Stimulated activated CD8-positive, alpha-beta memory T cell treated with anti-CD3 and anti-CD28 coated beads, Interleukin-15, amount 100 ng/mL, for 4 hours (primary cell): ENCODE measurements around the gene EEF1E1.
"Not testable (repeated sequence)": the region's sequence is repeated elsewhere in the genome, so short reads cannot be mapped to it uniquely, and the experiment has no call there.

Source experiments
- DNase-seq, 2 donors: peaks; one replicate each; pipeline ENCODE4 v3.0.0-alpha.2; 2020; ENCODE audit warnings: low read depth in 2 of 2

EEF1E1 gene

DNA sequence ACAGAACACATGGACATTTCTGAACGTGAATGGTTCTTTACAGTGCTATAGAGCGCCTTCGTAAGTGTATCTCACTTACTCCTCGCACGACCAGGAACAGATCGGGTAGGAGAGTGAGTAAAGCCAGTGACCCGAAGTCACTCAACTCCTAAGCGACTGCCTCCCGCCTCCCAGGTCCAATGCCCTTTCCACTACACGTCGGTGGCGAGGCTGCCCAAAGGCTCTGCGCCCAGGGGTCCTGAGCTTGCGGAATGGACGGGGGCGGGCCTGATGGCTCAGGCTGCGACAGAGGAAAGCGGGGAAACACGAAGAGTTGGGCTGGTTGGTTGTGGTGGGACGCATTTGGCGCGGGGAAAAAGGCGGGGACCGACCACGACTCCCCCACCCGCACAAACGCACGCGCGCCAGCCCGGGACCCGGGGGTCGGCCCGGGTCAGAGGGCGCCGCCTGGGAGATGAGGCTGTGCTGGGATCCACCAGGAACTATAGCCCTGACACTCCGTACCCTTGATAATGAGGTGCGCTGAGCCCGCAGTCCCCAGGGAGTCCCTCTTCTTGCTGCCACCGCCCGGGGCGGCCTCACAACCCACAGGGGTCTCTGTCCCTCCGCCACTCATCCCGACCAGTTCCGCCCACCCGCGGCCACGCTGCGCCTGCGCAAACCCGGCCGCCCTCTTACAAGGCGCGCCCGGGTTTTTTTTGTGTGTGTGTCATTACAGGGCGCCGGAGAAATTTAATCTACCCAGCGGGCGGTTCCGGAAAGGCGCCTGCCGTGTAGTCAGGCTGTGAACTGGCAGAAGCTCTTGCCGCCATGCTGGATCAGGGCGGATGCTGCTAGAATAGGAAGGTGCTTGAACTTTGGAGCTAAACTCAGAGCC is 38.3 kb downstream of the EEF1E1 start, which contains the start of gene BLOC1S5:
Gene BLOC1S5 (minus strand): TSS at position 629 of the 877 bp plus-strand sequence. CDS start 13 bp downstream, at position 616.
- DNase-seq: peak; percentile 94 to 96

DNA sequence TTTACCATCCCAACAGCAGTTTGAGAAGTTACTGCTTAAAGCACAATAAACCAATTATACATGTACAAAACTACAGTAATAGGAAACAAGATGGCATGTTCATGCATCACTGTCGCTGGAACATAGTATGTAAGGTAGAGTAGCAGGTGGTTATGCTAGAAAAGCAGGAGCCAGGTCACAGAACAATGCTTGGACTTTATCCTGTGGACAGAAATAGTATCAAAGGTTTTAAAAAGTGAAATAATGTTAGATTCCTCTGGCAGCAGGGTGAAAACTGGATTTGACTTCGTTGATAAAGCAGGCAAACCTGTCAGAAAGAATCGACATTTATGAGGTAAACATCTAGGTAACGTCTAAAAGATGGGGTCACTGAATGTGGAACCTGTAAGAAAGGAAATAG is 40.6 kb downstream of the EEF1E1 start:
- DNase-seq: no peak

DNA sequence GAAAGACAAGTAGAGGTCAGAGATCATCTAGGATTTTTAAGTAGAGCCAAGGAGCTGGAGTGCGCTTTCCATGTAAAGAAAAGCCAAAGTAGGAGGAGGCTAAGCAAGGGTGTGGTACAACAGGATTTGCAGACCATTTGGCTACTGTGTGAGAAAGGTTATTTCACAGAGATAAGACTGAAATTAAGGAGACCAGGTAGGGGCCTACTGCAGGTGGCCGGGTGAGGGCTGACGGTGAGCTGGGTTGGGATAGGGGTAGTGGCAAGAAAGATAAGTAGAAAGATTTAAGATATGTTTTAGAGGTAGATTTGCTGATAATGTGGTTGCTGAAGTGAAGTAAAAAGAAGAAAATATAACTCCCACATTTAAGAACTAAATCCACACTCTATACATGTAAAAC is 42.0 kb downstream of the EEF1E1 start:
- no peak for DNase-seq

DNA sequence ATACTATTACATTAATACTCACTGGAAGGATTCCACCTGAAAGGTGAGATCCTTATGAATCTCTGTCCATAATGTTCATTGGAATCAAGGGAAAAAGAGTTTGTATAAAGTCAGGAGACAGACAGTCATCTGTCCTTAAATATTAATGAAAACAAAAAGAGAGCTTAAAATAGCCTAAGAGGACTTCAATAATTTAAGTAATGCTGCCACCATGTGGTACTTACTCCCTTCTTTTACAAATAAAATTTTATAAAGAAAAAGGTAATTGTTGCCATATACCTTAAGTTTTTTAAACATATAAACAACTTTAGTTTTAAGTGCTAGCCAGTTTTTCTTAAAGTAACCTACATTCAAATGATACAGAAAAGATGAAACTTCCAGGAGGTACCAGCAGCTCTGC is 43.2 kb downstream of the EEF1E1 start:
- DNase-seq: no peak

DNA sequence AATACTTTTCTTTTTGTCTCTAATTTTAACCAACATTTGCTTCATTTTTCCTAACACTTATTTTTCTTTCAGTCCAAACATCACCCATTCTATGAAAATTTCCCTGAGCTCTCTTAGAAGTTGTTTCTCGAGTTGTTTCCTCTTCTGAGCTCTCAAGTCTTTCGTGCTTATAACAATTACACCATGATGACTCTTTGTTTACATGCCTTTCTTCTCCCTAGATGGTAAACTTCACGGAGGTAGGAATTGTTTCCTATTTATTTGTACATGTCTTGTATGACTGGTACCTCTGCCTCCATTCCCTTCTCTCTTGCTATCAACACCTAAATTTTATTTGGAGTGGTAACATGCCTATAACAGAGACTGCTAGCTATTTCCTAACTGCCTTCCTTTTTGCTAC is 44.6 kb downstream of the EEF1E1 start:
- DNase-seq: no peak

DNA sequence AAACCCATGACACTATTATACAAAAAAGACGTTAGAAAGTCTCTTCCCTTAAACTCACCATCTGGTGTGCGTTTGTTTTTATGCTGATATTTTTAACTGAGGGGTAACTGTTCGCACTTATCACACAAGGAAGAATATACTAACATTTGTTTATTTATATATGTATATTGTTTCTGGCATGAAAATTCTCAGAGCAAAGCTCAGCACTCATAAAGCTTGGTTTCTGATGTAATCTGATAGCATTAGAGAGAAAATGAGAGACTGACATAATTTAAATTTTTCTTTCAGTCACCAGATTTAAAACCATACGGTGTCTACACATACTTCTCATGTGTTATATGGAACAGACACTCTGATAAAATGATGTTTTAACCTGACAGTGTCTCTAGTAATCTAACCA is 45.1 kb downstream of the EEF1E1 start:
- DNase-seq: no peak

DNA sequence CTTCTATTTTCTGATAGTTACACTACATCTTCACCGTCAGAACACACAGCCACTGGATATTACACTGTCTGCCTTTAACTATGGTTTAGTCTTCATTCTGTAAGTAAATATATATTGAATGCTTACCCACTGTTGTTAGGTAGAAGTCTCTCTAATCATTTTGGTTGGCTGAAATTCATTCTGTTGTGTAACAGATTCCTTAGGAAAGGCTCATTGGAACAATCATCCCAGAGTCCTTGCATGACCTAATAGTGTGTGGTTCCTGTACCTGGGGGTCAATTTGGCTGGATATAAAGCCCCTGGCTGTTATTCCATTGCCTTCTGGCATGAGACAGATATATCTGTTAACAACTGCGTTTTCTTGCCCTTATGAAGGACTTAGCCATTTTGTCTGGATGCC is 48.1 kb downstream of the EEF1E1 start:
- DNase-seq: no peak

DNA sequence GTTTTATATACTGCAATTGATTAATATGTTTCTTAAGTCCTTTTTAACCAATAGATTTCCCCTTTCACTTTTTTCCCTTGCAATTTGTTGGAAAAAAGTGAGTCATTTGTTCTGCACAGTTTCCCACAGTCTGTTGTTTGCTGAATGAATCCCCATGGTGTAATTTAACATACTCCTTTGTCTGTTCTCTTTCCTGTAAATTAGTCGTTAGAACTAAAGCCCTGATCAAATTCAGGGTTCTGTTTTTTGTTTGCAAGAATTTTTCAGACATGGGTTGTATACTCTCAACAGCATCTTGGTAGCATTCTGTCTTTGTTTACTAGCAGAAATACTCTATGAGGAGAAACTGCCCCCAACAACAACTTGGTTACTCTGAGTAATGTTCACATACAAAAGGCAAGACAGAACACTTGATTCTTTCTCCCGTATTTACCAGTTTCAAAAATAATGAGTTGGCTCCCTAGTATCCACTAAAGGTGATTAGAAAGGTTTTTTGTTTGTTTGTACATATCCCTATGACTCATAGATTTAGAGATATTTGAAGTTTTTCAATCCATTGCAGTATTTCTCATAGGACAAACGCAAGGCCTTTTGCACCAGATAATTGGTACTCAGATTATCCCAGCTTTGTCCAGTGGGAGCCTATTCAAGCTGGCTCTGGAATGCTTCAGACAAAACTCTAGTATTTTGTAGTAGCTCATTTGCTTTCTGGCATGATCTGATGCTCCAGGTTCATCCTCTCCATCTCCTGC is 54.6 kb downstream of the EEF1E1 start:
- no peak for DNase-seq

DNA sequence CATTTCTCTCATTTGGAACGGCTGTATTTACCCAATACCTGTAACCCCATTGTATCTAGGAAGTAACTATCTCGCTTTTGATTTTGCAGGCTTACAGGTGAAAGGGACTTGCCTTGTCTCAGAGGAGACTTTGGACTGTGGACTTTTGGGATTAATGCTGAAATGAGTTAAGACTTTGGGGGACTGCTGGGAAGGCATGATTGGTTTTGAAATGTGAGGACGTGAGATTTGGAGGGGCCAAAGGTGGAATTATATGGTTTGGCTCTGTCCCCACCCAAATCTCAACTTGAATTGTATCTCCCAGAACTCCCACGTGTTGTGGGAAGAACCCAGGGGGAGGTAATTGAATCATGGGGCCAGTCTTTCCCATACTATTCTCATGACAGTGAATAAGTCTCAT is 56.6 kb downstream of the EEF1E1 start:
- not testable (repeated sequence) for DNase-seq

DNA sequence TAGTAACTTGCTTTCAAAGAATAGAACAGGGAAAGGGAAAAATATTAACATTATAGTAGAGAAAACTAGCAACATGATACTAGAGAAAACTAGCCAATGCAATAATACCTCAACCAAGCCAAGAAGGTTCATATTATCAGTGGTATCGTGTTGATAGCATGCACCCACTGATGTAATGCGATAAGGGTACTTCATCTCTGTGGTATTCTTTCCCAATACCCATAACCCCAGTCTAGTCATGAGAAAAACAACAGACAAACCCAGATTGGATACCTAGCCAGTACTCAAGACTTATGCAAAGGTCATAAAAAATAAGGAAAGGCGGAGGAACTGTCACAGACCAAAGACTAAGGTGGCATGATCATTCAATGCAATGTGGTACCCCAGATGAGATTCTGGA is 59.1 kb downstream of the EEF1E1 start:
- DNase-seq: no peak

DNA sequence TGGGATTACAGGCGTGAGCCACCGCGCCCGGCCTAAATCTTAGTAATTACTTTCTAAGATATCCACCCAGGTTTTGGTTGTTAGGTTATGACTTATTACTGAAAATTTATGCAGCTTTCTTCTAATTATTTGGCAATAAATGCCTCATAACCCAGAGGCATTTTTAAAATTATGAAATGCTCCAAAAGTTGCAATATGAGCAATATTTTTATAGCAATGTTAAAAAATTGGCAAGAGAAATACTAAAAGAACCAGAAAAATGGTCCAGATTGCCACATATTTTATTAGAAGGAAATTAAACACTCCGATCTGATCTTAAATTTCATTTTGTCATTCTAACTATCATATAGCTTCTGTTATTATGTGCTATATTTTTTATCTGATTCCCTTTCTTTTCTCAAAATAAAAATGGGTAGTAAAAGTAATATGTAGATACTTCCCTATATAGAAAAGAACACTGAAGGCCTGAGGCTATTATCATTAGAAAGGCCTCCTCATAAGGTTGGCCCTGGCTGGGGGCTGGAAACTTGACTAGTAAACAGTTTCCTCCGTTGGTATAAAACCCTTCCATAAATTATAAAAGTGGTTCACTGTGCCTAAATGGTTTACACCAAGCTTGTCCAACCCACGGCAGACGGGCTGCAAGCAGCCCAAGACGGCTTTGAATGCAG is 60.3 kb downstream of the EEF1E1 start:
- no peak for DNase-seq

DNA sequence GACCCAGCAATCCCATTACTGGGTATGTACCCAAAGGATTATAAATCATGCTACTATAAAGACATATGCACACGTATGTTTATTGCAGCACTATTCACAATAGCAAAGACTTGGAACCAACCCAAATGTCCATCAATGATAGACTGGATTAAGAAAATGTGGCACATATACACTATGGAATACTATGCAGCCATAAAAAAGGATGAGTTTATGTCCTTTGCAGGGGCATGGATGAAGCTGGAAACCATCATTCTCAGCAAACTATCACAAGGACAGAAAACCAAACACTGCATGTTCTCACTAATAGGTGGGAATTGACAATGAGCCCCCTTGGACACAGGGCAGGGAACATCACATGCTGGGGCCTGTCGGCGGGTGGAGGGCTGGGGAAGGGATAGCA is 68.2 kb downstream of the EEF1E1 start:
- not testable (repeated sequence) for DNase-seq

DNA sequence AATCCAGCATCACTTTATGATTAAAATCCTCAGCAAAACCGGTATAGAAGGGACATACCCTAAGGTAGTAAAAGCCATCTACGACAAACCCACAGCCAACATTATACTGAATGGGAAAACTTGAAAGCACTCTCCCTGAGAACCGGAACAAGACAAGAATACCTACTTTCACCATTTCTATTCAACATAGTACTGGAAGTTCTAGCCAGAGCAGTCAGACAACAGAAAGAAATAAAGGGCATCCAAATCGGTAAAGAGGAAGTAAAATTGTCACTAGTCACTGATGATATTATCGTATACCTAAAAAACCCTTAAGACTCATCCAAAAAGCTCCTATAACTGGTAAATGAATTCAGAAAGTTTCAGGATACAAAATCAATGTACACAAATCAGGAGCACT is 71.4 kb downstream of the EEF1E1 start:
- no peak for DNase-seq
